Fibroblast of the conjunctiva (primary cell): ENCODE measurements around the gene UTP25.

Experiments
- DNase-seq: peaks from one replicate; pipeline ENCODE4 v3.0.0-alpha.2; 2010; ENCODE audit warnings: low read depth

Gene UTP25

DNA sequence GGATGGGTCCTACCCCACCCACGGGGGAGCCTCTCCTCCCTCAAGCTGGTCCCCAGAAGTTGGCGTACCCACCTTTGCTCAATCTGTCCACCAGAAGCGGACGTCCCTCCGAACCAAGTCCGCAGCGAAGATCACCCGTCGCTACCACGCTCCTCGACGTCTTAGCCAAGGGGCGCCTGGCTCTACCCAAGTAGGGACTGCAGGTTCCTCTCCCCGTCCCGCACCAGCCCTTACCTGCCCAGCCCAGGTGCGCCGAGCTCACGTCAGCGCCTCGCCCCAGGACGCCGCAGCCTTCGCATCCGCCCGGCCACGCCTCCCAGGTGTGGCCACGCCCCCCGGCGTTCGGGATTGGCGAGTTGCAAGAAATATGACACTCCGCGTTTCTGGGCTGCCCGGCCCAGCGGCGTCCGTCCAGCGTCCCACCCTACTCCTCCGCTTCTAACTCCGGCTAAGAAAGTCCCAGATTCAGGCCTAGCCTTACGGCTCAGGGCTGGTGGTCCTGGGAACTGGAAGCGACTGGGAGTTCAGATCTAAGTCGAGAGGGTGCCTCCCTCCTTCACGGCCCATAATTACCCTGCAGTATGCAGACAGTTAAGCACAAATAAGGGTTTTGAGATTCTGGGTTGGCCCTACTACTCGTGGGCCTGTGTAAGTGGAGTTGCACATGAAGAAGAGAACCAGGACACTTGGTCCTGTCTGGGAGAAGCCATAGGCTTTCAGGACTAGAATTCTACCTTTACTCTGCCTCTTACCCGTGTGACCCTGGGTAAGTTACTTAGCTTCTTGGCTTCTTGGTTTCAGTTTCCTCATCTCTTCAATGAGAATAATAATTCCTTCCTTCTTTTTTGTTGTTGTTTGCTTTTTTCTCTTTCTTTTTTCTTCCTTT lies 21.7 kb upstream of the UTP25 start, which contains the start of gene IRF6:
Gene IRF6 (minus strand): TSS at position 268 of the 886 bp plus-strand sequence. CDS start 4,729 bp downstream, outside the sequence.
- DNase-seq = peak; percentile 51

DNA sequence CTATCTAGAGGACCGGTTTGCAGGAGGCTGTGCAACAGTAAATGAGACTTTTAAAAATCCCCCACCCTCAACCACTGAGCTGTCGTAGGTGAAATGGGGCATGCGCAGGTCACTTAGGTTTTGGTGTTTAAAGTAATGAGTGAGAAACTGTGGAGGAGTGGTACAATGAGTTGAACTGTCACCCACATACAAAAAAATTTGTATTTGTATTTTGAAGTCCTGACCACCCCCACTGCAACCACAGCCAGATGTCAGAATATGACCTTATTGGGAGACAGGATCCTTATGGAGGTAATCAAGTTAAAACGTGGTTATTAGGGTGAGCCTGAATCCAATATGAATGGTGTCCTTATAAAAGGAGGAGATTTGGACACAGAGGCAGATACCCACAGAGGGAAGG lies 20.3 kb upstream of the UTP25 start:
- no peak for DNase-seq

- peak; percentile 74 for DNase-seq
These were observed 19.7 kb upstream of the UTP25 start for GRCh38 chr1:209808059-209808581.

GRCh38 chr1:209809611-209810010 lies 18.2 kb upstream of the UTP25 start:
- DNase-seq = no peak

DNA sequence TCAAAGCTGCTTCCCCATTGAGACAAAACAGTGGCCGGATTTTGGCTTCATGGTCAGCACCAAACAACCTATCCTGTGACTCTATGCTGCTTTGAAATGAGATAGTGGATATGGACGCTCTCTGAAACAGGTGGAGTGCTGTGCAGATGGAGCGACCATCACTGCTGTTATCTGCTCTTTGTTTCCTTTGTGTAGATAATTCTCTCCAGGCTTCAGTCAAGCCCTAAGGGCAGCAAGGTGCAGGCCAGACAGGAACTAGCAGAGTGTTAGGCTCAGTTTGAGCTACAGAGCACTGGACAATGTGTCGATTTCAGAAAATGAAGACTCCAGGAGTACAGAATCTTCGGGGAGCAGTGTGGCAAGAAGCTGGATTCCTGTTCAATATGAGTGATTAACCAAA lies 17.0 kb upstream of the UTP25 start:
- no peak for DNase-seq

DNA sequence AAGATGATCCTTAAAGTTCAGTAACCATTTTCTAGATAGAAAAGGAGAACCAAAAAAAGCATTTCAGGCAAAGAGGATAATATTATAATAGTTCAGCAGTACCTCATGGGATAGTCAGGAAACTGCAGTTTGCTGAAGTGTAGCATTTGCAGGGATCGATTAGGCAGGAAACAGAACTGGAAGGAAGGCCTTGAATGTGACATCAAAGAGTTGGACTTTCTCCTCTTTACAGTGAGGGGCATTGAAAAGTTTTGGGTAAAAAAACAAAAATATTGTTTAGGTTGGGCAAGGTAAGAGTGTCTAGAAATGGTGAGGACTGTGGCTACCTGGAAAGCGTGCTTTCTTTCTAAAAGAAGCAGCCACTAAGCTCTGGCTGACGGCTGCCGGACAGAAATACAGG lies 13.9 kb upstream of the UTP25 start:
- DNase-seq = no peak

DNA sequence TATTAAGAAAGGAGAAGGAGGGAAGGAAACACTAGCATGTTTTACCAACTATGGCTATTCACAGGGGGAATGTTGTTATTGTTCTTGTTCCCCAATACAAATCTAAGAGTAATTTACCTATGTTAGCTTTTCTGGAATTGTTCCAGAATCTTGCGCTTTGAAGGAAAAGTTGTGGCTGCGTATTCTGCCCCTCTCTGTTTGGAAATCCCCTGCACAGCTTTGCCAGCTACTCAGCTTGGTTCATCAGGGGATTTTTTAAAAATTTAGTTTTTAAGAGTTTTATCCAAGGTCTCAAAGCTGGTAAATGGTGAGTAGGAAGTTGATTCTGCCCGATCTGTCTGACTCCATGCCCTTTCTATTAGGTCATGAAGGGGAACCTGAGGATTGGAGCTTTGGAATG lies 12.3 kb upstream of the UTP25 start:
- no peak for DNase-seq

DNA sequence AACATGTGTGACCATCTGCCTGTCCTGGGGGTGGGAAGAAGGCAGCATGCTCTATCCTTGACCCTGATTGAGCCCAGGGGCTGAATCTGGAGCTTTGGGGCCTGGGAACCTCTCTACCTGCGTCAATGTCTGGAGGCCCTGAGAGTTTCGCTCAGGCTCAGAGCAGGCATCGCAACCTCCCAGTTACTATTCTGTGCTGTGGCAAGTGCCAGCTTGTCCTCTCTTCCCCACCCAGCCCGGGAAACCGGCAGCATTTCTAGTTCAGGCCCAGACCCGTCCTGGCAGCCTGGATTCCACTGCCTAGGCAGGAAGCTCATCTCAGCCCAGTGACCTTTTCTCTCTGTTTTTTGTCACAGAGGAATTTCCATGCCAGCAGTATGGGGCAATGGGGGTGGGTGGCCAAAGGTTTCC lies 11.8 kb upstream of the UTP25 start:
- DNase-seq = no peak

GRCh38 chr1:209816923-209817322 lies 10.8 kb upstream of the UTP25 start:
- no peak for DNase-seq

DNA sequence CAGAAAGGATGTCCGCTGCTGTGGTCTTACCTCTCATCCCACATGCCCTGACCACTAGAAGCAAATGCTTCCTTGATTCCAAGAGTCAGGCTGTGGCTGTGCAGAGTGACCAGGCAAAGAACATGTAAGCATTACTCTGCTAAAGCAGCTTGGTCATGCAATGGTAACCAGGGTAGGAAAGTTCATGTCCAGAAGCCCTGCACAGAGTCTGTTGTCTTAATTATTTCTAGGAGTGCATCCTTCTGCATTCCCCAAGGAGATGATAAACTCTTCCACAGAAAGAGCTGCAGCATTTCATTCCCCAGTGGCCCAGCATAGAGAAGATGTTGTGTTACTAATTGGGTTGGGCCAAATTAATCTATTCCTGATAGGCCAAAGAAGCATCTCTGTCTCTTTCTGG lies 10.1 kb upstream of the UTP25 start:
- no peak for DNase-seq

- no peak for DNase-seq
These were observed 8.7 kb upstream of the UTP25 start for GRCh38 chr1:209819058-209819457.

DNA sequence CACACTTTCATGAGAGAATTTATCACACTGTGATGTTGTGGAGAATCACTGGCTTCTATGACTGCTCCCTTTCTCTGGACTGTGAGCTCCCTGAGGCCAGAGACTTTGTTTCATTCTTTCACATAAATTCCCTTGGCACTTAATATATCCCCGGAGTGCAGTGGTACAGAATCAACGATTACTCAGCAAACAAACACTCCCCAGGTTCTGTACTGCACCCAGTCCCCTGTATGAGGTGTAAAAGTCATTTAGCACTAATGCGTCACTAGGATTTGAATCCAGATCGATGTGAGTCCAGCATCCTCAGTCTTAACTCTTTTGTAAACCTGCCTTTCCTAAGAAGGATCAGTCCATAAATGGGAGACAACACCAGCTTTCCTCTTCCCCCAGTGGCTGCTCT lies 6.8 kb upstream of the UTP25 start:
- no peak for DNase-seq

GRCh38 chr1:209822706-209823105 lies 5.1 kb upstream of the UTP25 start:
- no peak for DNase-seq

DNA sequence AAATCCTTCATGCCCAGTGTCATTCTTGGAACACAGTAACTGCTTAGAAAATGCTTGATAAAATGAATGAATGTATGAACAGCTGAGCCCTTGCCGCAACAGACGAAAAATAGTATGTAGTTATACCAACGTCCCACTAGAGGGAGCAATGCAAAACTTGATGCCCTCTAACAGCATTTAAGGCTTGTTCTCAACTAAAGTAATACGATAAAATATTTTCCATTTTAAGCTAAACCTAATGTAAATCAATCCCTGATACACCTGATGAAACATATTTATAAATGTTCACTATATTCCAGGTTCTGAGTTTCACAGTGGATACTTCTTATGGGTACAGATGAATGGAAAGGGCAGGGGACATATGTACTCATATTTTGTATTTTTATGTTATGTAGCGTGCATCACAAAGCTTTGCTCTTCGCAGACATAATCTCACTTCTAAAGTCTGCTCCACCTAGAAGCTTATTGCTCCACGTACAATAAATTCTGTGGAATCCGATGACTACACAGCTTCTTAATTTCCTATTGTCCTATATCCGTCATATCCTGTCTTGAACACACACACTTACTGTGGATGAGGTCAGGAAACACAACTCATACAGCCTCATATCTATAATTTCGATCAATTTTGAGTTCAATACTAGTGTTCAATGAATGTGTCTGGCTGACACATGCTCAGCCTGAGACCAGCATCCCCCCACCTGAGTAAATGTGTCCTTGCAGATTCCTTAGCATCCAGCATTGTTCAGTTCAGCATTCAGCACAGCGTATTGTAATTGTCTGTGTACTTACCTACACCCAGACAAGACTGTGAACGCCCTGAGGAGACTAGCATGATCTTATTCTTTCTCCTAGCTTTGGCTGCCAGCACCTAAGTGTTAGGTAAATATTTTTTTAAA lies 4.4 kb upstream of the UTP25 start:
- DNase-seq = peak; percentile 61

DNA sequence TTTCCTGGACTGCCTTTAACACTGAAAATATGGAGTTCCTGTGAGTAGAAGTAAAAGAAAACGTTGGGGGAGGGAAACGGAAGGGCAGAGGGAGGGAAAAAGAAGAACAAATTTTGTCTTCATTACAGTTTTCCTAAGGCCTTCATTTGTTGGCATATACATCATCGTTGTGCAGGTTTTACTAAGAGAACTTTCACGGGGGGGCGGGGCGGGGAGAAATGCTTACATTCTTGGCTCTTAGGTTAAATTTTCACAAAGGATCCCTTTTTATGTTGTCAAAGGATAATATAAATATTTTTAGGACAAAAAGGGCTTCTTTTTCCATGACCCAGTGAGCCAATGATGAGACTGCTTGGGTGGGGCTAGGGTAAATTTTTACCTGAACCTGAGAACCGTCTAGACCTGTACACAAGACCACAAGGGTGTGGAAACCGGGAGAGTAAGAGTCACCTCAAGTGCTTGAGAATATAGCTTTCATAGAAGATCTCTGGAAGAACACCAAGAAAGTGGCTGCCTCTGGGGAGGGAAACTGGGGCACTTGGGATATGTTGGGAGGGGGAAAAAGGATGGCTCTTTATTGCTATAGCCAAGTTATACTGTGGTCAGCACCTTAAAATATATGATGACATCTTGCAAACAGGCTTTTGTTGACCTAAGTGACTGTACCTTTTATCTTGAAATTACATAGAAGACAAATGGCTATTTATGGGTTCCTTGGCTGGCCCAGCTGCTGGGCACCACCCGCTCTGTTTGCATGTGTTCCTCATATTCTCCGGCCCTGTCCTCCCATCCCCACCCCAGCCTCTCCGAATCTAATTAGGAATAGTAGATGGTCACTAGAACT lies 2.0 kb upstream of the UTP25 start:
- no peak for DNase-seq

- no peak for DNase-seq
These were observed 1.9 kb downstream of the UTP25 start for GRCh38 chr1:209829716-209830115.

- no peak for DNase-seq
These were observed 3.0 kb downstream of the UTP25 start for GRCh38 chr1:209830722-209831121.

GRCh38 chr1:209831615-209832014 lies 3.8 kb downstream of the UTP25 start:
- DNase-seq = no peak

GRCh38 chr1:209835782-209836298 lies 8.1 kb downstream of the UTP25 start:
- DNase-seq = peak; percentile 21

- no peak for DNase-seq
These were observed 9.9 kb downstream of the UTP25 start for GRCh38 chr1:209837671-209838070.

DNA sequence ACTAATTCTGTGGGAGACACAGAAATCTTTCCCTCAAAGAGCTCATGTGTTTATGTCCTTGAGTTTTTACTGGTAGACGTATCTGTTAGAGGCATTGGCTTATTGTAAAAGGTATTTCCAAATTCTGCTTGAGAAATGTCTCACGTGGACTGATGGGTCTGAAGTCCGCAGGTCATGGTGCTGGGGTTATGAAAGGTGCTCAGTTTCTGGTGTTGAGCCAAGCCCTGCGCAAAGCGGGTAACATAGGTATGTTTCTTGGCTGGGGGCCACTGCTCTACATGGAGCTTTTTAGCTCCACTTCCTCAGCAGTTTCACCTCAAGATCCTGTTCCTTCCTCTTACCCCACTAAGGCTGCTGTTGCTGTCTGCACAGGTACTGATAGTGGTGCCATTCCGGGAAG lies 10.8 kb downstream of the UTP25 start:
- DNase-seq = no peak
